ES-I3 (cell line): Measurements from ENCODE around the gene CRYZL1.

Experiments
- H3K36me3 ChIP-seq: 2 replicates; pipeline ENCODE4 v1.6.1; 2013; ENCODE audit warnings: mild to moderate bottlenecking, low read length, control low read depth, moderate library complexity; ENCODE audit not compliant: insufficient read depth
- H3K4me1 ChIP-seq: 2 replicates; pipeline ENCODE4 v1.6.1; 2013; ENCODE audit warnings: mild to moderate bottlenecking, control low read depth, low read length; ENCODE audit not compliant: insufficient read depth
- H3K9ac ChIP-seq: 2 replicates; pipeline ENCODE4 v1.6.1; 2013; ENCODE audit warnings: low read depth, mild to moderate bottlenecking, low read length, moderate library complexity
- H3K9me3 ChIP-seq: 2 replicates; pipeline ENCODE4 v1.6.1; 2013; ENCODE audit warnings: mild to moderate bottlenecking, low read length, moderate library complexity; ENCODE audit not compliant: control insufficient read depth, insufficient read depth

Gene CRYZL1

DNA sequence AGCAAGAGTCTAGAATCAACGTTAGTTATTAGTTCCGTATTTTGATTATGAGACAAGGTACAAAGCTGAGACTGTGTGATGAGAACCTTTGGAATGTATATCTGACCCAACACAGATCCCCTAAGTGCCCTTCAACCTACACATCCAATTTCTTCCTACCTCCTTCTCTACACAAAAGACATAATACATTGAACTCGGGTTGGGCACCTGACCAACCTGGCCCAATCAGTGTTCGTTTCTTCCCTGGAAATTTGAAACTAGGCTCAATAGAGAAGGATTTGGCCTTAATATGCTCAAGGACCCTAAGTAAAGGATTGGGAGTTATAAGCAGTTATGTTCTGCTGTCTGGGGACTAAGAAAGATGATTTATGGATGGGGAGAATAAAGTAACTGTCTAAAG, 12.9 kb upstream of the CRYZL1 start:
- Histone ChIP-seq H3K9me3 (no peaks in the 10 kb centered on the region), H3K4me1 (peaks cover 48% of the 10 kb centered on the region), H3K36me3 (peaks cover 3% of the 10 kb centered on the region; the same call in 1 of the 2 replicates), H3K9ac (no peak overlapping the region)

DNA sequence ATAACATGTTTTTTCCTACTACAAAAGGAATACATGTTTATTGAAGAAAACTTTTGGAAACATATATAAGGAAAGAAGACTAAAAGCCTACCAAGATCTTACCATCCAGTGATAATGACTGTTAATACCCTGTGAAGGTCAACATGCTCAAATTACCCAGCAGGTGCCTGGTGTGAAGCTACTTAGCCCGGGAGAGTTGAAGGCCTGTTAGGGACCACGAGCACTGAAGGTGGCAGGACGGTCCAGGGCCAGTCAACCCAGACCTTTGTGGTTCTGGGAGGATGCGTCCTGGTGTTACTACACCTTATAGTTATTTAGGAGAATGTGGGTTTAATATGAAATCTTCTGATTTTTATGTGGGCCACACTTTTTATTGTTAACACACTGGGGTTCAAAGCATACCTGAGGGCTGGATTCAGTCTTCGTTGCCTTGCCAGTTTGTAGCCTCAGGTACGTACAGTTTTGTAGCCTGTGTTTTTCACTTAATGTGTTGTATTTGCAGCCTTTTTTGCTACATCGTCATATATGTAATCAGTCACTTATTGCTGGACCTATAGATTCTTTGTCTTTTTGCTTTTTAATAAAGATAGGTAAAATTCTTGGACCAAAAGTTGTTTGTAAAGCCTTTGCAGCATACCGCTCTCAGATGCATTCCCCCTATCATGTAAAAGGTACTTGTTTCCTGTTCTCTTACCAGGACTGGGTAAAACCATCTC, 10.6 kb upstream of the CRYZL1 start:
- H3K4me1 ChIP-seq, result peaks cover 40% of the 10 kb centered on the region
- no peaks in the 10 kb centered on the region for H3K36me3 ChIP-seq
- H3K9me3 ChIP-seq, result no peaks in the 10 kb centered on the region
- no peak overlapping the region for H3K9ac ChIP-seq

DNA sequence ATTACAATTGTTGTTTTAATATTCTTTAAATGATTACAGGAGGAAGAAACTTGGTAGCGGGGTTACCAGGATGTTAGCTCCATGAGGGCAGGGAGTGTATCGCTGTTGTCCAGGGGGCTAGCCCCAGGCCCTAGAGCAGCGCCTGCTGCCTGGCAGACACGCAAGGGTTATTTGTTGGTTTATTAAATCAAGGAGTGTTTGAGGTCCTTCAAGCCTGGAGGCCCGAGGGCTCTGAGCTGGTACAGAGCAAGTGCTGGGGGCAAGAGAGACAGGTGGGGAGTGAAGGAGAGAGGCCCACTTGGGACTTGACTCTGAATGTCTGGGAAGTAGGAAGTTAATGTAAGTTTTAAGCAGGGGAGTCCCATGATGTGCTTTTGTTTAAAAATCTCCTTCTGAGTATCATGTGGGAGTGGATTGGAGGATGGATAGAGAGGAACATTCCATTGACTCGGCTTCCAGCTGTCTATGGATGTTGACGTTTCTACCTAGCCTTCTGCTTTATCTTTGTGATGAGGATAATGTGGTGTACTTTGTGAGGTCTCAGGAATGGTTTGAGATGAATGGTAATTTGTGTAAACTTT, 9.5 kb upstream of the CRYZL1 start:
- H3K9me3 ChIP-seq, result no peaks in the 10 kb centered on the region
- H3K9ac ChIP-seq, result no peak overlapping the region
- no peaks in the 10 kb centered on the region for H3K36me3 ChIP-seq
- H3K4me1 ChIP-seq, result peaks cover 36% of the 10 kb centered on the region

DNA sequence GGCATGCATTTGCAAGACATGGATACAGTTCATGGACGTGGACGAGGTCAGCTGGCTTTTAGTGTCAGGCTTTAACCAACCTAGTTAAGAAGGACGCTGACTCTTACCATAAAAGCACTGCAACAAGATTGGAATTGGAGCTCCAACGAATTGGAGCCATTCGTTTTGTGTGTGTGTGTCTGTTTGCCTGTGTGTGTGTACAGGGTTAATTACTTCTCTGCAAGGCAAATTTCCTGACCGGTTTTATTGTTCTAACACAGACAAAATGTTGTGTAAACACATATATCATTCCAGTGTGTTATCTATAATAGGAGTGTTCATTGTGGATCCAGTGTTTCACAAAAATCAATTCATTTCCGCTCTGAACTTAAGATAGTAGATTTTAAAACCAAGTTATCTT, 8.7 kb upstream of the CRYZL1 start:
- Histone ChIP-seq H3K9ac (no peak overlapping the region), H3K9me3 (no peaks in the 10 kb centered on the region), H3K36me3 (no peaks in the 10 kb centered on the region), H3K4me1 (peaks cover 36% of the 10 kb centered on the region)

DNA sequence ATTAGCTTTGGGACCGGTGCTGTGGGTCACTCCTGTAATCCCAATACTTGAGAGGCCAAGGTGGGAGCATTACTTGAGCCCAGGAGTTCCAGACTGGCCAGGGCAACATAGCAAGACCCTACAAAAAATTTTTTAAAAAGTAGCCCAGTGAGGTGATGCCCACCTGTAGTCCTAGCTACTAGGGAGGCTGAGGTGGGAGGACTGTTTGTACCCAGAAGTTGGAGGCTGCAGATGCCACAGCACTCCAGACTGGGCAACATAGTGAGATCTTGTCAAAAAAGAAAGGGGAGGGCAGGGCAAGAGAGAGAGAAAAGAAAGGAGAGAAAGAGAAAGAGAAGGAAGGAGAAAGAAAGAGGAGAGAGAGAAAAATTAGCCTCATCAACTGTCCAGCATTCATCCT, 7.0 kb upstream of the CRYZL1 start:
- Histone ChIP-seq H3K36me3 (no peaks in the 10 kb centered on the region), H3K9me3 (no peaks in the 10 kb centered on the region), H3K4me1 (peaks cover 30% of the 10 kb centered on the region), H3K9ac (no peak overlapping the region)

DNA sequence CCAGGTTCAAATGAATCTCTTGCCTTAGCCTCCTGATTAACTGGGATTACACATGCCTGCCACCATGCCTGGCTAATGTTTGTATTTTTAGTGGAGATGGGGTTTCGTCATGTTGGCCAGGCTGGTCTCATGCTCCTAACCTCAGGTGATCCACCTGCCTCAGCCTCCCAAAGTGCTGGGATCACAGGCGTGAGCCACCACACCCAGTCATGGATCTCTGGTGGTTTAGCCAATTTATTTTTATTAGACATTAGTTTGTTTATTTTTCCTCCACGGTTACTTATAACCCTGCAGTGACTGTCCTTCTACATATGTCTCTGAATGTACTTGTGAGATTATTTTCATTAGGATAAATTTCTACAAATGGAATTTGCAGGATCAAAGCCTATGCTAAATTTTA, 6.0 kb upstream of the CRYZL1 start:
- no peaks in the 10 kb centered on the region for H3K9me3 ChIP-seq
- H3K9ac ChIP-seq, result no peak overlapping the region
- H3K36me3 ChIP-seq, result no peaks in the 10 kb centered on the region
- peaks cover 30% of the 10 kb centered on the region for H3K4me1 ChIP-seq

DNA sequence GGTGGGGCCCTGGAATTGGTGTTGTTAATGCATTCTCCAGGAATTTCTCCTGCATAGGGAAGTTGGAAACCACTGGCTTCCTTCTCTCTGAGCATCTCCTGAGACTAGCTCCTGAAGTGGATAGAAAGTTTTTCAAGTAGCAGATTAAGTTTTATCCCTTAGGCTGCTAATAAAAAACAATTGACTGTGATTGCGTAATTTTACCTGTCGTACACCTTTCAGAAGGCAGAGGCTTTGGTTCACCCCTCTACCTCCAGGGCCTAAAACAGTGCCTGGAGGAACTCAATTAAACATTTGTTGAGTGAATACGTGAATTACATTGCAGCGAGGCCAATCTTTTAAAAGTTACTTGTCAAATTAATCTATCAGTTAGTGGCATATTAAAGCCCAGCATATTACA, 4.2 kb upstream of the CRYZL1 start:
- H3K9ac ChIP-seq, result no peak overlapping the region
- no peaks in the 10 kb centered on the region for H3K9me3 ChIP-seq
- peaks cover 16% of the 10 kb centered on the region for H3K4me1 ChIP-seq
- no peaks in the 10 kb centered on the region for H3K36me3 ChIP-seq

DNA sequence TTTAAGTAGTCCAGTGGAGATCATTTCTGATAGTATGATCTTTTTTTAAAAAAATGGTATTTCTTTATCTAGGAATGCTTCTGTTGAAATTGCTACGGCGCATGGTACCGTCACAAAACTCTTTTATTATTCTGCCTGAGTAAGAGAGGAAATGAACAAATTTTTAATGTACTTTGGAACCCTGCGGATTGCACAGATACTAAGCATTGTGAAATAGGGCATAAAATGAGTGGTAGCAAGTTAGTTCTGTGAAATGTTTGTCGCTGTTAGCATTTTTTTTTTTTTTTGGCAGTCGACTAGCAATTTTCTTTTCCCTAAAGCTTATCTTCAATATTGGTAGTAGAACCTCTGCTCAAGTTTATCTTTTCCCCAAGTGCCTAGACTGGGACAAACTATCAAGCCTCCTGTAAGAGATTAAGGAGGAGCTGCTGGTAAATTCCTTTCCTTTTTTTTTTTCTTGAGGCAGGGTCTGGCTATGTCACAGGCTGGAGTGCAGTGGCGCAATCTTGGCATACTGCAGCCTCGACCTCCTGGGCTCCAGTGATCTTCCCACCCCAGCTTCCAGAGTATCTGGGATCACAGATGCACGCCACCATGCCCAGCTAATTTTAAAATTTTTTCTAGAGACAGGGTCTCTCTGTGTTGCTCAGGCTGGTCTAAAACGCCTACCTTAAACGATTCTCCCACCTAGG, 3.0 kb upstream of the CRYZL1 start:
- Histone ChIP-seq H3K36me3 (no peaks in the 10 kb centered on the region), H3K9me3 (no peaks in the 10 kb centered on the region), H3K9ac (no peak overlapping the region), H3K4me1 (peaks cover 14% of the 10 kb centered on the region)

DNA sequence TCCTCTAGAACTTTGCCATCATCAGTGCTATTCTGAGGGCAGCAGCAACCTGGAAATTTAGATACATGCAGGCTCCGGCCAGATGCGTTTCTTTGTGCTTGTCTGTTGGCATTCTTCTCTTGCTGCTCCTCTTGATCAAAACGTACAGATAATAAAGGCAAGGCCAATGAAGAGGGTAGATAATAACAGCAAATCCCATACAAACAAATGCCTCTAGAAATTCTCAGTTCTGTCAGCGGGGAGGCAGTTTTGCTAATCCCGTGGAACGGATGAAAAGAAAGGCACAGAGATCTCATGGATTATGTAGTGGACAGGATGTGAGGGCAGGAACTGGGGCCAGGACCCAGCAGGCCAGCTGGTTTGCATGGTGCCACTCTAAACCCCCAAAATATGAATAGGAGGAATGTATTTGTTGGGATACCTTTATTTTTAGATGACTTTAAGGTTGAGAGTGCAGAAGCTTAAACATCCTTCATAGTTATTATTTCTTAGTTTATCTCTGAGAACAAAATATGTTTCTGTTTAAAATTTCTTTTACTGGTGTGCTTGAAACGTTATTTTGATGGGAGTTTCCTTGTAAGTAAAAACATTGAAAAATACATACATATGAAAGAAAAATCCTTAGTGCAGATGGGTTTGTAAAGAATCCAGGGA, 2.2 kb upstream of the CRYZL1 start:
- no peaks in the 10 kb centered on the region for H3K9me3 ChIP-seq
- peak overlapping the region; percentile 85 for H3K9ac ChIP-seq
- H3K36me3 ChIP-seq, result no peaks in the 10 kb centered on the region
- peaks cover 14% of the 10 kb centered on the region for H3K4me1 ChIP-seq

DNA sequence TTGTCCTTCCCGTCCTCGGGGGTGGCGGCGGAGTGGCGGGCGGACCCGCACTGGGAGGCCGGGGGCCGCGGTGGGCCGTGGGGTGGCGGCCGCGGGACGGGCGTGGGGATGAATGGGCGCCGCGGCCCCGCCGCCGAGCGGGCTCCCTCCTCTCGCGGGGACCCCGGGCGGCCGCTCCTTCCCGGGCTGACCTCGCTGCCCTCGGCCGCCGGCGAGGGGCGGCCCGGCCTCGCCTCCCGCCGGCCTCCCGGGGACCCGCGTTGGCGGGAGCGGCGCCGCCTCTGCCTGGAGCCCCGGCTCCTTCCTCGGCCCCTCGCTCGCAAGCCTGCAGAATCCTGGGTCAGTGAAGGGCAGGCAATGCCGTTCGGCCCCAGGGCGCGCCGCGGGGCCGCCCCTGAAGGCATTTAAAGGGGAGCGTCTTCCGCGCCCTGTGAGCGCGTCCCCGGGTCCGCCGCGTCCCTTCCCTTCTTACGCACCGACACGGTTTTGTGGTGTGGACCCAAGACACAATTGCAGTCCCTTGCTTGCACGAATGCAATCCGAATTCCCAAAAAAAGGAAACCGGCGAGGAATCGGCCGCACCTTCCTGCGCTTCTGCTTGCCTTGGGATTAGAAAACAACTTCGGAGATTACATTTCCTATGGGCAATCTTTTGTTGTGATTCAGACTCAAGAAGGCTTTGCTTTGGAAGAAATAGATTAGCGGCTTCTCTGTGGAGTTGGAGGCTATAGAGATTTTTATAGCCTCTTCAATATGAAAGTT, 1.5 kb upstream of the CRYZL1 start:
- Histone ChIP-seq H3K4me1 (peaks cover 14% of the 10 kb centered on the region), H3K9ac (peak overlapping the region; percentile 85), H3K36me3 (no peaks in the 10 kb centered on the region), H3K9me3 (no peaks in the 10 kb centered on the region)

DNA sequence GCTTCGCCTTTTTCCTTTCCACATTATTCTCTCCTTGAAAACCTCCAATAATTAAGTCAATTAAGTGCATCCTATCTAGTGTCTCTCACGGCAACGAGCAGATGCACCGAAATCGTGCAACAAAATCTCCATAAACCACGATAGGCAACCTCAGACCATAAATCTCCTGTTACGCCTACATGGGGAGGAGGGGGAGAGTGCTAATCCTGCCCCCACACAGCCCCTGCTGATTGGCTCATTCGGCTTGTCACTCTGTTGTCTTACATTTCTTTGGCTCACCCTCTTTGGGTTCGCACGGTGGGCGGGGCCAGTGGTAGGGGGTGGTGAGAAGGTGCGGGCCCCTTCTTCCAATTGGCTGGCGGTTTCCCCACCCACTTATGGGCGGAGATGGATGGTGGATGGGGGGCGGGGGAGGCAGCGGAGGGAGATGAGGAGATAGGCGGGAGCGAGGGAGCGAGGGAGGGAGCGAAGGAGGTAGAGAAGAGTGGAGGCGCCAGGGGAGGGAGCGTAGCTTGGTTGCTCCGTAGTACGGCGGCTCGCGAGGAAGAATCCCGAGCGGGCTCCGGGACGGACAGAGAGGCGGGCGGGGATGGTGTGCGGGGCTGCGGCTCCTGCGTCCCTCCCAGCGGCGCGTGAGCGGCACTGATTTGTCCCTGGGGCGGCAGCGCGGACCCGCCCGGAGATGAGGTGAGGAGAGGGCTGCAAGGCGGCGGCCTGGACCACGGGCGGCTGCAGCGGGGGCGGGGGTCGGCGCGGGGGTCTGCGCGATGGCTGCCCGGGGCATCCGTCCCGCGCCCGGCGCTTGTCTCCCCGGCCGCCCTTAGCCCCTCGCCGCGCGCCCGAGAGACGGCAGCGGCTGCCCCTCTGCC, 720 bp upstream of the CRYZL1 start, which contains the start of gene ITSN1:
Gene ITSN1, plus strand, starts transcription at position 475 of the 869 bp plus-strand sequence. CDS start 76,328 bp downstream, outside the sequence.
- Histone ChIP-seq H3K36me3 (no peaks in the 10 kb centered on the region), H3K9ac (peak within 1 kb of the TSS; percentile 90), H3K4me1 (peaks cover 14% of the 10 kb centered on the region), H3K9me3 (no peaks in the 10 kb centered on the region)

DNA sequence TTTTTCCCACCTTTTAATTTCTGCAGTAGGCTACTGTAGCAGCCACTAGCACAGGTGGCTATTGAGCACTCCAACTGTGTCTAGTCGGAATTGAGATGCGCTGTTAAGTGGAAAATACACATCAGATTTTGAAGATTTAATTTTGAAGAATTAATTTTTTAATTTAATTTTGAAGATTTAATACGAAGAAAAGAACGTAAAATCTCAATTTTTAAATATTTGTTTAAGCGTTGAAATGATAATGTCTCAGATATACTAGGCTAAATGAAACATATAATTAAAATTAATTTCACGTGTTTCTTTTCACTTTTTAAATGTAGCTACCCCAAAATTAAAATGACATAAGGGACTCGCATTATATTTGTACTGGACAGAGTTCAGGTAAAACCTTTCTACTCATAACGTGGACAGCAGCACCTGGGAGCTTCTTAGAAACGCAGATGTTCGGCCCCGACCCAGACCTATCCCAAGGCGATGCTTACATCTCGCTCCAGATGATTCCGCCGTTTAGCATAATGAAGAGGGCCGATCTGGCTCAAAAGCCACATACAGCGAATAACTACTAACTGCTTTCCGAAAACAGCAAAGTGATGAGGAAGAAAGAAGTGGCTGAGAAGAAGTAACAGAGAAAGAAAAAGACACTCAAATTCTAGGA, 717 bp downstream of the CRYZL1 start:
- H3K36me3 ChIP-seq, result no peaks in the 10 kb centered on the region
- H3K9me3 ChIP-seq, result no peaks in the 10 kb centered on the region
- peak overlapping the region; percentile 90 for H3K9ac ChIP-seq
- H3K4me1 ChIP-seq, result peaks cover 14% of the 10 kb centered on the region

DNA sequence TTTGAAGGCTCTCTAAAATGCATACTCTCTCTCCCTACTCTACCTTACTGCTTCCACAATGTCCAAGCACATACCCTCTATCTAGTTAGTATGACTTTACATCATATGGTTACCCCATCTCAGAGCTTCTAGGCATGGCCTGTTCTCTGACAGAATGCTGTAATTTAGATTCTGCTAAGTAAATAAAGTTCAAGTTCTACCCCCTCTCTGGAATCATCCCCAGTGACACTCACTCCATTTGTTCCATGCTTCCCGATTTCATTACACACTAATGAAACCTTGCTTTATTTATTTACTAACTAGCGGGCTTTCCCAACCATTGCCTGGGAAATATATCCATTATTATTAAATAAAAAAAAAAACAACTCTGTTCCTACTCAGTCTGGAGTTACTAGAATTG, 7.3 kb downstream of the CRYZL1 start:
- no peaks in the 10 kb centered on the region for H3K4me1 ChIP-seq
- H3K36me3 ChIP-seq, result no peaks in the 10 kb centered on the region
- H3K9me3 ChIP-seq, result no peaks in the 10 kb centered on the region
- H3K9ac ChIP-seq, result no peak overlapping the region
